PC-3 (cell line): ENCODE measurements around the gene COX6A2. TPM values are rescaled to one million over a fixed set of nuclear protein-coding genes. Genes with fewer than 3 reads are reported as not detected.

Experiments
- total RNA-seq: library from RNA; depleted of rRNA; stranded (reverse); fragments of >200 nt; gene quantifications from 2 replicates; pipeline ENCODE4 v1.2.3, GENCODE V29; 2014; rRNA removed

COX6A2 gene
- total RNA-seq, 1 experiment from 2014 or later: not detected

Other genes starting within 250 kb of the COX6A2 start
- 43.0 and 90.7 TPM in 2 replicates for gene FUS, start 248.2 kb downstream of the COX6A2 start, total RNA-seq
- 16.5 and 29.8 TPM in 2 replicates for gene PYCARD, start 225.6 kb downstream of the COX6A2 start, total RNA-seq
- gene TRIM72, start 214.2 kb downstream of the COX6A2 start, total RNA-seq: not detected in 2 replicates
- gene PYDC1, start 211.2 kb downstream of the COX6A2 start, total RNA-seq: not detected in 2 replicates
- not detected in 2 replicates for gene ITGAM, start 168.4 kb downstream of the COX6A2 start, total RNA-seq
- not detected in 2 replicates for gene ITGAX, start 73.2 kb downstream of the COX6A2 start, total RNA-seq
- gene ITGAD, start 35.0 kb downstream of the COX6A2 start, total RNA-seq: not detected in 2 replicates
- gene ZNF843, start 14.4 kb upstream of the COX6A2 start, total RNA-seq: 0.52 TPM in 1 of 2 replicates, not detected in the other
- 5.4 and 5.8 TPM in 2 replicates for gene ARMC5, start 31.1 kb upstream of the COX6A2 start, total RNA-seq
- 11.2 and 12.5 TPM in 2 replicates for gene TGFB1I1, start 43.8 kb upstream of the COX6A2 start, total RNA-seq
- gene SLC5A2, start 54.8 kb upstream of the COX6A2 start, total RNA-seq: 0.11 TPM in 1 of 2 replicates, not detected in the other
- 39.9 and 44.3 TPM in 2 replicates for gene RUSF1, start 80.0 kb upstream of the COX6A2 start, total RNA-seq
- not detected in 2 replicates for gene AHSP, start 99.5 kb upstream of the COX6A2 start, total RNA-seq